DOHH2 (cell line): ENCODE measurements around the gene DUSP10.

ENCODE experiments used
- EZH2phosphoT487 ChIP-seq: fragments of 200-600 bp; sonication (generic); IDR thresholded peaks from 2 replicates; pipeline ENCODE4 v1.6.1; 2017; ENCODE audit warnings: borderline replicate concordance, mild to moderate bottlenecking, antibody characterized with exemption, low read length, moderate library complexity, mixed read lengths
- TF ChIP-seq, protein P1 (sequence below): fragments of 200-600 bp; sonication (generic); IDR thresholded peaks from one replicate; pipeline ENCODE4 v1.5.1; 2014; ENCODE audit warnings: antibody characterized with exemption, mild to moderate bottlenecking, low read depth, low read length; ENCODE audit not compliant: poor library complexity, severe bottlenecking

DNA sequence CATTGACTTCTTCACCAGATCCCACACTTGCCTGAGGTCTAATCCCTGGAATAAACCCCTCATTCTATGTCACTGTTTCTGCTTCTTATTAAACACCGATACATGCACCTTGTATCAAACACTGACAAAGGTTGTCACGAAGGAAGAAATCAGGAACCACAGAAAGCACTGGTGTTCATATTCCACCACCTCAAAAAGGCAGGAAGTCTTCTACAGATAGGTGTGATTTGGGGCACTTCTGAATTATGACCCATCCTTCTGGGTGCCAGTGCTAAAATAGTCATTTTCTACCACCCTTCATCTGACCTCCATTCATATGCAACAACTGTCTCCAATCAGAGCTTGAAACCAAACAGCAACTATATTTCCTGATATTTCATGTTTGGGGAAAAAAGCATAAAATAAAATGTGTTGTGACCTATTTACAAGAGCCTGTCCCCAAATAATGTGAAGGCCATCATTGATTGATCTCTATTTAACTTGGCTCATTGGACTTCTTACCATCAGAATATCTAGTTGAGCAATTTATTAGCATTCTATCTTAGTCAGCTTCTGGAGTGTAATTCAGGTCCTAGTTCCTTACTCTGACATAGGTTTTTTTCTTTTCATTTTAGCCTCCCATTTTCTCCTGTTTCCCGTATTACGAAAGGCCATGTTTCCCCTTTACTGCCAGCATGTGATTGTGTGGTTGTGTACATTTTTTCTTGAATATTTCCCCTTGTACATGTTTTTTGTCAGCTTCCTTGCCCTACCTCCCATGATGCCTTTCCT, 43.1 kb downstream of the DUSP10 start:
- TF ChIP-seq, protein P1, sequence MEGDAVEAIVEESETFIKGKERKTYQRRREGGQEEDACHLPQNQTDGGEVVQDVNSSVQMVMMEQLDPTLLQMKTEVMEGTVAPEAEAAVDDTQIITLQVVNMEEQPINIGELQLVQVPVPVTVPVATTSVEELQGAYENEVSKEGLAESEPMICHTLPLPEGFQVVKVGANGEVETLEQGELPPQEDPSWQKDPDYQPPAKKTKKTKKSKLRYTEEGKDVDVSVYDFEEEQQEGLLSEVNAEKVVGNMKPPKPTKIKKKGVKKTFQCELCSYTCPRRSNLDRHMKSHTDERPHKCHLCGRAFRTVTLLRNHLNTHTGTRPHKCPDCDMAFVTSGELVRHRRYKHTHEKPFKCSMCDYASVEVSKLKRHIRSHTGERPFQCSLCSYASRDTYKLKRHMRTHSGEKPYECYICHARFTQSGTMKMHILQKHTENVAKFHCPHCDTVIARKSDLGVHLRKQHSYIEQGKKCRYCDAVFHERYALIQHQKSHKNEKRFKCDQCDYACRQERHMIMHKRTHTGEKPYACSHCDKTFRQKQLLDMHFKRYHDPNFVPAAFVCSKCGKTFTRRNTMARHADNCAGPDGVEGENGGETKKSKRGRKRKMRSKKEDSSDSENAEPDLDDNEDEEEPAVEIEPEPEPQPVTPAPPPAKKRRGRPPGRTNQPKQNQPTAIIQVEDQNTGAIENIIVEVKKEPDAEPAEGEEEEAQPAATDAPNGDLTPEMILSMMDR, result no peak
- no peak for TF ChIP-seq EZH2phosphoT487
